H9 (cell line): ENCODE measurements around the gene SMAD7. TPM values are rescaled to one million over a fixed set of nuclear protein-coding genes. Genes with fewer than 3 reads are reported as not detected.

Source experiments
- DNase-seq: peaks from one replicate; pipeline ENCODE4 v3.0.0-alpha.2; 2017
- H2AFZ ChIP-seq: one replicate; pipeline ENCODE4 v1.6.1; 2013; ENCODE audit warnings: mild to moderate bottlenecking, low read length, control low read depth, moderate library complexity
- H2AK5ac ChIP-seq: 2 replicates; pipeline ENCODE4 v1.6.1; 2013; ENCODE audit warnings: low read length, control low read depth, mixed read lengths; ENCODE audit not compliant: insufficient read length
- H2BK120ac ChIP-seq: one replicate; pipeline ENCODE4 v1.6.1; 2013; ENCODE audit warnings: low read depth, mild to moderate bottlenecking, low read length, control low read depth, inconsistent platforms; ENCODE audit not compliant: poor library complexity, severe bottlenecking
- H2BK12ac ChIP-seq: 2 replicates; pipeline ENCODE4 v1.6.1; 2013; ENCODE audit warnings: low read length, control low read depth, mixed read lengths, low read depth; ENCODE audit not compliant: insufficient read length
- H2BK15ac ChIP-seq: 2 replicates; pipeline ENCODE4 v1.6.1; 2013; ENCODE audit warnings: low read depth, low read length, control low read depth
- H2BK20ac ChIP-seq: one replicate; pipeline ENCODE4 v1.6.1; 2013; ENCODE audit warnings: low read depth, mild to moderate bottlenecking, low read length, control low read depth, inconsistent platforms; ENCODE audit not compliant: poor library complexity, severe bottlenecking
- H2BK5ac ChIP-seq: 2 replicates; pipeline ENCODE4 v1.6.1; 2013; ENCODE audit warnings: low read length, control low read depth, mixed read lengths; ENCODE audit not compliant: insufficient read length
- H3K14ac ChIP-seq: 2 replicates; pipeline ENCODE4 v1.6.1; 2013; ENCODE audit warnings: low read length, control low read depth; ENCODE audit not compliant: insufficient read depth
- H3K18ac ChIP-seq: 2 replicates; pipeline ENCODE4 v1.6.1; 2013; ENCODE audit warnings: low read depth, mild to moderate bottlenecking, mixed read lengths, low read length, control low read depth; ENCODE audit not compliant: insufficient read length
- H3K23ac ChIP-seq: 2 replicates; pipeline ENCODE4 v1.6.1; 2013; ENCODE audit warnings: low read length, control low read depth, mixed read lengths, low read depth; ENCODE audit not compliant: insufficient read length
- H3K23me2 ChIP-seq: 2 replicates; pipeline ENCODE4 v1.6.1; 2013; ENCODE audit warnings: low read depth, mild to moderate bottlenecking, mixed read lengths, low read length, control low read depth; ENCODE audit not compliant: insufficient read length, poor library complexity, severe bottlenecking
- H3K27ac ChIP-seq: 2 replicates; pipeline ENCODE4 v1.5.1; 2013; ENCODE audit warnings: low read length, control low read depth, mixed read lengths, low read depth; ENCODE audit not compliant: insufficient read length
- H3K27me3 ChIP-seq: 2 replicates; pipeline ENCODE4 v1.6.1; 2013; ENCODE audit warnings: low read length, control low read depth, inconsistent platforms; ENCODE audit not compliant: insufficient read depth
- H3K4ac ChIP-seq: 2 replicates; pipeline ENCODE4 v1.6.1; 2013; ENCODE audit warnings: low read depth, mild to moderate bottlenecking, control low read depth, inconsistent platforms, low read length, moderate library complexity
- H3K4me1 ChIP-seq: 2 replicates; pipeline ENCODE4 v1.6.1; 2013; ENCODE audit warnings: low read length, control low read depth, inconsistent platforms; ENCODE audit not compliant: insufficient read depth
- H3K4me2 ChIP-seq: 2 replicates; pipeline ENCODE4 v1.6.1; 2013; ENCODE audit warnings: low read length, control low read depth, mixed read lengths; ENCODE audit not compliant: insufficient read length, insufficient read depth
- H3K56ac ChIP-seq: 2 replicates; pipeline ENCODE4 v1.6.1; 2013; ENCODE audit warnings: low read depth, mild to moderate bottlenecking, mixed read lengths, low read length, control low read depth; ENCODE audit not compliant: insufficient read length
- H3K79me1 ChIP-seq: 2 replicates; pipeline ENCODE4 v1.6.1; 2013; ENCODE audit warnings: low read depth, mild to moderate bottlenecking, moderate library complexity, low read length, control low read depth, inconsistent platforms; ENCODE audit not compliant: insufficient read depth, poor library complexity, severe bottlenecking
- H3K79me2 ChIP-seq: 2 replicates; pipeline ENCODE4 v1.6.1; 2013; ENCODE audit warnings: low read length, control low read depth, inconsistent platforms; ENCODE audit not compliant: insufficient read depth
- H3K9ac ChIP-seq: 2 replicates; pipeline ENCODE4 v1.6.1; 2013; ENCODE audit warnings: low read length, control low read depth, mixed read lengths; ENCODE audit not compliant: insufficient read length; ENCODE audit errors: extremely low read depth
- H3K9me3 ChIP-seq: one replicate; pipeline ENCODE4 v1.6.1; 2013; ENCODE audit warnings: low read depth, low read length, inconsistent platforms; ENCODE audit not compliant: control insufficient read depth
- H3T11ph ChIP-seq: one replicate; pipeline ENCODE4 v1.6.1; 2013; ENCODE audit warnings: mild to moderate bottlenecking, low read length, control low read depth, inconsistent platforms
- H4K20me1 ChIP-seq: one replicate; pipeline ENCODE4 v1.6.1; 2013; ENCODE audit not compliant: control insufficient read depth, insufficient read length, insufficient read depth
- H4K5ac ChIP-seq: 2 replicates; pipeline ENCODE4 v1.6.1; 2013; ENCODE audit warnings: low read depth, mild to moderate bottlenecking, mixed read lengths, low read length, control low read depth; ENCODE audit not compliant: insufficient read length
- H4K8ac ChIP-seq: replicated peaks from 2 replicates; pipeline ENCODE4 v1.6.1; 2013; ENCODE audit warnings: low read length, control low read depth, mixed read lengths, low read depth; ENCODE audit not compliant: insufficient read length
- H4K91ac ChIP-seq: 2 replicates; pipeline ENCODE4 v1.6.1; 2013; ENCODE audit warnings: low read depth, mild to moderate bottlenecking, moderate library complexity, mixed read lengths, low read length, control low read depth; ENCODE audit not compliant: insufficient read length
- H3K27ac Mint-ChIP-seq, 3 experiments: 2 replicates in 2 of 3; 3 replicates in 1 of 3; pipeline ENCODE4 v1.8.0; 2020 to 2021; ENCODE audit warnings: mixed read lengths in 3 of 3, mild to moderate bottlenecking in 1 of 3, moderate library complexity in 1 of 3
- H3K27me3 Mint-ChIP-seq: 2 replicates; pipeline ENCODE4 v1.8.0; 2021; ENCODE audit warnings: low read depth, mild to moderate bottlenecking, moderate library complexity, mixed read lengths
- H3K36me3 Mint-ChIP-seq, 3 experiments: 2 replicates in 2 of 3; 3 replicates in 1 of 3; pipeline ENCODE4 v1.8.0; 2020 to 2021; ENCODE audit warnings: low read depth in 3 of 3, mixed read lengths in 3 of 3; ENCODE audit not compliant: insufficient read depth in 1 of 3
- H3K4me1 Mint-ChIP-seq, 2 experiments: 2 replicates each; pipeline ENCODE4 v1.8.0; 2020; ENCODE audit warnings: mixed read lengths in 2 of 2
- H3K4me3 Mint-ChIP-seq, 2 experiments: 2 replicates in 1 of 2; 3 replicates in 1 of 2; pipeline ENCODE4 v1.8.0; 2020 to 2021; ENCODE audit warnings: mild to moderate bottlenecking in 2 of 2, mixed read lengths in 2 of 2, moderate library complexity in 1 of 2
- H3K9me3 Mint-ChIP-seq, 2 experiments: 2 replicates in 1 of 2; 3 replicates in 1 of 2; pipeline ENCODE4 v1.8.0; 2020; ENCODE audit warnings: mild to moderate bottlenecking in 2 of 2, mixed read lengths in 2 of 2, moderate library complexity in 1 of 2
- CTCF ChIP-seq: fragments of 200-600 bp; sonication (generic); conservative IDR thresholded peaks from 3 replicates; pipeline ENCODE4 v1.8.0; 2021; ENCODE audit warnings: antibody characterized with exemption, mild to moderate bottlenecking
- WGBS: extraction: QIAGEN DNeasy Blood & Tissue Kit; methylation state at CpG from one replicate; pipeline ENCODE4 v1.1.7; 2013; ENCODE audit warnings: missing lambda C conversion rate, low lambda C conversion rate, mixed read lengths; ENCODE audit not compliant: insufficient read length; ENCODE audit errors: extremely low coverage; 5-methylcytosine and 5-hydroxymethylcytosine counted together
- total RNA-seq: library from RNA; stranded (reverse); gene quantifications from 2 replicates; pipeline ENCODE4 v1.2.1, GENCODE V29; 2021

The SMAD7 gene
- total RNA-seq, 1 experiment from 2014 or later = 27.7 TPM

- no peak overlapping the region for H2BK20ac ChIP-seq
- H3T11ph ChIP-seq = no peak overlapping the region
- DNase-seq = no peak
- no peak overlapping the region for H3K56ac ChIP-seq
- H3K9ac ChIP-seq = no peak overlapping the region
- no peak overlapping the region for H2BK15ac ChIP-seq
- H3K4me3 Mint-ChIP-seq = no peak overlapping the region
- no peak overlapping the region for H3K4ac ChIP-seq
- no peaks in the 10 kb centered on the region for H3K79me2 ChIP-seq
- H3K27ac Mint-ChIP-seq = no peak overlapping the region
- H3K9me3 ChIP-seq = no peaks in the 10 kb centered on the region
- peaks cover 23 to 40% of the 10 kb centered on the region in 2 experiments for H3K4me1 Mint-ChIP-seq
- H3K4me1 ChIP-seq = peaks cover 2% of the 10 kb centered on the region; the same call in 1 of the 2 replicates
- no CpG with 5 or more reads among the region's 10 CpGs for WGBS
- no peak overlapping the region for H3K23ac ChIP-seq
- no peak overlapping the region for H3K14ac ChIP-seq
- H3K79me1 ChIP-seq = no peaks in the 10 kb centered on the region
- H2BK120ac ChIP-seq = no peak overlapping the region
- H3K4me2 ChIP-seq = no peak overlapping the region
- TF ChIP-seq CTCF = no peak
- no peak overlapping the region for H2AFZ ChIP-seq
- H2AK5ac ChIP-seq = no peak overlapping the region
- no peaks in the 10 kb centered on the region for H3K9me3 Mint-ChIP-seq
- H3K27me3 ChIP-seq = no peaks in the 10 kb centered on the region
- peaks cover 14% of the 10 kb centered on the region for H3K27me3 Mint-ChIP-seq
- no peak overlapping the region for H4K5ac ChIP-seq
- no peak overlapping the region for H3K27ac ChIP-seq
- no peak overlapping the region for H2BK12ac ChIP-seq
- H4K8ac ChIP-seq = no peak overlapping the region
- H4K91ac ChIP-seq = no peak overlapping the region
- no peaks in the 10 kb centered on the region for H3K23me2 ChIP-seq
- no peak overlapping the region for H3K18ac ChIP-seq
- H4K20me1 ChIP-seq = no peaks in the 10 kb centered on the region
- no peaks in the 10 kb centered on the region for H3K36me3 Mint-ChIP-seq
- H2BK5ac ChIP-seq = no peak overlapping the region
These were observed 42.8 kb upstream of the SMAD7 start for GRCh38 chr18:48993586-48993985.
